ENCODE data around the gene PPP1R13B.
"Not testable (repeated sequence)": the region's sequence is repeated elsewhere in the genome, so short reads cannot be mapped to it uniquely, and the experiment has no call there.

PPP1R13B gene

DNA sequence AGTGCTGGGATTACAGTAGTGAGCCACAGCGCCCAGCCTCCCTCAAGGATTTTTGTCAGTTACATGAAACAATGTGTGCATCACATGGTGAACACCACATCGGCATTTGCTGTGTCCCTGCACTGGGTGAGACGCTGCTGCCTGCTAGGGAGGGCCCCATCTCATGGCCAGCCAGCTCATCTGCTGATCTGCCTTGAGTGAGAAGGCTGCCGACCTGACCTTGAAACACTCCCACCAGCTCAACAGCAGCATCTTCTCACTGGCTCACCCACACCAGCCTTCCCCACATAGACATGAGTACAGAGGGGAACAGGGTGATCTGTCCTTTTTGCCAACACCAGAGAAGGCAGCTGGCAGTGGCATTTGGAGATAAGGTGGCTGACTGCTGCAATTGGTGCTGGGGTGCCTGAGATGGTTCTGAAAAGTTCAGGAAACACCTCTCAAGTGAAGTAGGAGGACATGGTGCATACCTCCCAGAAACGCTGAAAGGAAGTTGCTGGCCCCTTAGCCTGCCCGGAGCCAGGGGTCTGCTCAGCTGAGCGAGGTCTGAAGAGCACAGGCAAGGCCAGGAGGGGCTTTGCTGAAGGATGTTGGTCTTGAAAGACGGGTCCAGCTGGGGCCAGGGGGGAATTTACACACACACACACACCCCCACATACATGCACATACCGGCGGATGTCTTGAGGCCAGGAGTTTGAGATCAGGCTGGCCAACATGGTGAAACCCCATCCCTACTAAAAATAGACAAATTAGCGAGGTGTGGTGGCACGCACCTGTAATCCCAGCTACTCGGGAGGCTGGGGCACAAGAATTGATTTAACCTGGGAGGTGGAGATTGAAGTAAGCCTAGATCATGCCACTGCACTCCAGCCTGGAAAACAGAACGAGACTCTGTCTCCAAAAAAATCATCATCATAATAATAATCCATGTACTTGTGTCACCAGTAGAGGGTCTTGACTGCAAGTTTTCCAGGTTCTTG is 14.3 kb upstream of the PPP1R13B start:
- DNase-seq (ENCODE audit: low read depth) = no peak

DNA sequence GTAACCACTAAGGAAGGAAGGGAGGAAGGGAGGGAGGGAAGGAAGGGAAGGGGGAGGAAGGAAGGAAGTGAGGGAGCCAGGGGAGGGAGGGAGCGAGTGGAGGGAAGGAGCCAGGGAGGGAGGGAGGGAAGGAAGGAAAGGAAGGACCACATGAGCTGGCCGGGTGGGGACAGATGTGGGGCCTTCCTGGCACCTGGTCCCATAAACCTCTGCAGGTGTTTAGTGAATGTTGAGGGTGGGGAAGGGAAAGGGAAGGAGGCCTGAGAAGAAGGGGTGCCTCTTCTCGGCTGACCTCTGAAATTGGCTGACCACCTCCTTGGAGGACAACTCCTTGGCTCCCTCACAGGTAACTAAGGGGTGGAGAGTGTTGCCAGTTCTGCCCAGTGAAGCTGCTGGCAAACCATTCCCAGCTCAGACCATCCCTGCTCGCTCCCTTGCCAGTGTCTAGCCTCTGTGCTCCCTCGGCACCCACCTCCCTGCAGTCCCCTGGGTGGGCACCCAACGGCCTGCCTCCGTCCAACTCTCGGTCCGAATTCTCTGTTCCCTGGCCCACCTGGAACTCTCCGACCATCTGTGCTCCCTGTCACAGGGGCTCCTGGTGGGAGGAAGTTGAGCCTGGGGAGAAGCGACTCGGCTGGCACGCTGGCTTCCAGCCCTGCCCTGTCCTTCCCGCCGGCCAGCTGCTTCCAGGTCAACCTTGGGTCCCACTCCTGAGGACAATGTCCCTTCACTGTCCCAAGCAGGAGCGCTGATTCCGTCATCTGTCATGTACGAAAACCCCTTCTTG is 12.2 kb upstream of the PPP1R13B start:
- no peak for DNase-seq (ENCODE audit: low read depth)

DNA sequence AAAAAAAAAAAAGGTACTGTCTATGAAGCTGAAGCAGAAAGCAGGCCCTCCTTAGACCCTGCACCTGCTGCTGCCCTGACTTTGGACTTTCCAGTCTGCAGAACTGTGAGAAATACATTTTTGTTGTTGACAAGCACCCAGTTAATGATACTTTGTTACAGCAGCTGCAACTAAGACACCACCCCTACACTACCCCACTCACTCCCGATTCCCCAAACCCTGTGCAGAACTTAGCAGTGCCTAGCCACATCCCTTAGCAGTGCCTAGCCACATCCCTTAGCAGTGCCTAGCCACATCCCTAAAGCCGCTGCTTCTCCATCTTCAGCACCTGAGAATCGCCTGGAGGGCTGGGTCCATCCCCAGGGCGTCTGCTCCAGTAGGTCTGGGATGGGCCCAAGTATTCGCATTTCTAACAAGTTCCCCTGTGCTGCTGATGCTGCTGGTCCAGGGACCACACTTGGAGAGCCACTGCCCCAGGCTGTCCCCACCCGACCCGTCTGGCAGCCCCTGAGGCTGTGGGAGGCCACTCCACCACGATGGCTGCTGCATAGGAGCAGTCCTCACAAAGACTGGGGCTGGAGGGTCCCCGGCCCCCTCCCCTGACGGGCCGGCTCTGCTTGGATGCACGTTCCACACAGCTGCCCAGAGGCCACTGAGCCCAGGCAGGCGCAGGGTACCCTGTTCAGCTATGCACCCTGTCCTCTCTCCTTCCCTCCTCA is 10.8 kb upstream of the PPP1R13B start:
- DNase-seq (ENCODE audit: low read depth) = no peak

DNA sequence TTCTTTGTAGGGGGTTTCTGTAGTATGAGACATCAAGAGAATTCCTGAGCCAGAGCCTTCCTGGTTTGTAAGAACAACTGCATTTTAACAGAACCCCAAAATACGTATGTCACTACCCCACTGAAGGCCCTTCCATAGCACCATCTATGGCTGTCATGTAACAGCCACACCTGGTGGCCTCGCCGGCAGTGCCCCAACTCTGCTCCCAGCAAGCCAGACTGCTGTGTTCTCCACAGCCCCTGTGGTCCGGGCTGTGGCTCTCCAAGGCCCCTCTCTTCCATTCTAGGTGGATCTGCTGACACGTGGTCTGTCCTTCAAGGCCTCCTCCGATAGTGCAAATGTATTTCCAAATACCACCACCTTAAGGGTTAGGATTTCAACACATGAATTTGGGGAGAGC is 9.9 kb upstream of the PPP1R13B start:
- no peak for DNase-seq (ENCODE audit: low read depth)

DNA sequence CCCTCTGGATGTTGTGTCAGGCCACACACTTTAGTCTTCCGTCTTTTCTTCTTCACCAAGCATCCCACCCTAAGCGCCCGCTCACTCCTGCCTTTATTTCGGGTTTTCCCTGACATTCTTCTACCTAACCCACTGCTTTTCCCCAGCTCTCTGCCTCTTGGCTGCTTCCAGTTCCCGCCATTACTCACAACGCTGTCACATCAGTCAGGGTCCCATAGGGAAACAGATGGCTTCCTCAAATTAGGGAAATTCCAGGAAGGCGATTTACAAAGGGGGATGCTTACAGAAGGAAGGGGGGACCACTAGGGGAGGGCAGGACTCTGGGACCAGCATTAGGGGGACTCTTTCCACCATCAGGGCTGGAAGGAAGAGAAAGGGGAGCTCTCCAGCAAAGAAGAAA is 9.2 kb upstream of the PPP1R13B start:
- no peak for DNase-seq (ENCODE audit: low read depth)

DNA sequence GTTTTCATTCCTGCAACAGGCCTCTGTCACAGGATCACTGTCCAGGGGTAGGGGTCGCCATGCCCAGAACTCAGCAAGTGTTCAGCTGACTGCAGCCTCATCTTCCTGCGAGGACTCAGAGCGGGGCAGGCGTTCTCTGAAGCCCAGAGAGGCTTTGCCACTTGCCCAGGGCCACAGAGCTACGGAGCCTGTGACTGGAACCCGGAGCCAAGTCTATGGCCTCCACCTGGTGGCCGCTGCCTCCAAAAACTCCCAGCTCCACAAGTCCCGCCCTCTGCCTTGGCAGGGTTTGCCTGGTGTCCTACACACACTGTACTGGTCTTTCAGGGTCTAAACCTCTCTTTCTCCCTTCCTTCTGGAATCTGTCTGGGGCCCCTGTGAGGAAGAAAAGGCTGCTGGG is 8.7 kb upstream of the PPP1R13B start:
- no peak for DNase-seq (ENCODE audit: low read depth)

DNA sequence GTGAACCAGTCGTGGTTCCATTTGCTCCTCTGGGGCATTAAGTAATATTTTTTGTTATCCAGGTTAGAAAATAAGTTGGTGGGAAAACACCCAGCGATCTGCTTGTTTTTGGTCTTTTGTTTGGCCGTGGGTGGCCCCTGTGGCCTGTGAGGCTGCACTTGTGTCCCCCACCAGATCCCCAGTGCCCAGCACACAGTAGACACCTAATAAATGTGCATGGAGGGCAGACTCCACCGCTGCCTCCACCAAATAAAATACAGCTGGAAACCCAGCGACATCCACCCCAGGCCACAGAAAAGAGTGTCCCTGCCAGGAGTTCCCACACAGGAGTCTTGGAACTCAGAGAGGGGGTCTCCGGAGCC is 8.3 kb upstream of the PPP1R13B start:
- no peak for DNase-seq (ENCODE audit: low read depth)

DNA sequence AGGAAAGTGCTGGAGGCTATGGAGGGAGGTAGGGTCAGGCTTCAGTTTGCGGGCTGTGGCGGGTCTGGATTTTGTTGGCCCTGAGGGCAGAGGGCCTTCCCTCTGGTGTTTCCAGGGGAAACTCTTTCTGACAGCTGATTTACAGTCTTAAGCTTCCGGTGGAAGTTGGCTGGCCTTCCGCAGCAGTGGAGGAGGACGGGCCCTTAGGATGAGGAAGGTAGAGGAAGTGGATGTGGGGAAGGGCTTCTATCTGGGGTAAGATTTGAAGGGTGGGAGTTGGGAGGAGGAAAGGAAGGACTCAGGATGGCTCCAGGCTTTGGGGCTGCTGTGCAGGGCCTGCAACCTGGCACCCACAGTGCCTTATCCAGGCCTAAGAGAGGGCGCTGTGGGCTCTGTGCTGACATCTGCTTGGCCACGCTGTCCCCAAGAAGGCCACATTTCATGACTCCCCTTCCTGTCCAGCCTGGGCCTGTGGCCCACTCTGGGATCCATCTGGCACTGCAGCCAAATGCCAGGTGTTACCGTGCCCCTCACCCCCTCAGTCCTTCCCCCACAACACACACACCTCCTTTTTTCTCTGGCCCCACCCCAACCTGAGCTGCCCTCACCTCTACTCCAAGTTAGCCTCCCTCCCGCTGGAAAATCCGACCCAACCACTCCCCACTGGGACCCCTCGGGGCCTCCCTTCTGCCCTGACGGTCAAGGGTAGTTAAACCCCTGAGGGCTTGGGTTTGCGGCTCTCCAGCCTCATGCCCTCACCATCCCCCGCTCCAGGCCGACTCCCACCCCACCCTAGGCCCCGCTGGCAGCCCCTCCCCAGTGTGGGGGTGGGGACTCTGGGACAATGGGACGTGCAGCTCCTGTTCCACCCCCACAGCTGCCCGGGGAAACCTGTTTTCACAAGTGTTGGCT is 7.7 kb upstream of the PPP1R13B start:
- no peak for DNase-seq (ENCODE audit: low read depth)

DNA sequence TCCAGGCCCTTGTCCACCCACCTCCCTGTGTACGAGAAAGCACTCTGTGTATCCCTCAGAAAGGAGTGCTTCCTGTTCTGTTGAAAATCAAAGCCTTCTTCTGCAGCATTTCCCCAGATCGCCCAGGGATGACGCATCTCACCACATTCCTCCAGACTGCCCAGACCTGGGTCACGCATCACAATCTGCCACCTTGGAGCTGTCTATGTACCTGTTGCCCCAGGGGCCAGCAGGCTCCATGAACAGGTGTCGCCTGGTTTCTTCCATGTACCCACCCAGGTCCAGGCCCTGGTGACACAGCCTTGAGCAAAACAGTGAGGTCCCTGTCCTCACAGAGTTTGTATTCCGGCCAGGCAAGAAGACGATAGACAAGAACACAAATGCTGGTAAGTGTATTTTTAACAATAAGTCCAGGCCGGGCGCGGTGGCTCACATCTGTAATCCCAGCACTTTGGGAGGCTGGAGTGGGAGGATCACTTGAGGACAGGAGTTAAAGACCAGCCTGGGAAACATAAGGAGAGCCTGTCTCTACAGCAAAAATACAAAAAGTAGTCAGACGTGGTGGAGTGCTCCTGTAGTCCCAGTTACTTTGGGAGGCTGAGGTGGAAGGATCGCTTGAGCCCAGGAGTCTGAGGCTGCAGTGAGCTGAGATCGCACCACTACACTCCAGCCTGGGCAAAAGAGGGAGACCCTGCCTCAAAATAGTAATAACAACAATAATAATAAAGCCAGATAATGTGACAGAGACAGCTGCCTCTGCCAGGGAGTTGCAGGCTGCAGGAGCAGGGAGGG is 6.8 kb upstream of the PPP1R13B start:
- DNase-seq (ENCODE audit: low read depth) = no peak

DNA sequence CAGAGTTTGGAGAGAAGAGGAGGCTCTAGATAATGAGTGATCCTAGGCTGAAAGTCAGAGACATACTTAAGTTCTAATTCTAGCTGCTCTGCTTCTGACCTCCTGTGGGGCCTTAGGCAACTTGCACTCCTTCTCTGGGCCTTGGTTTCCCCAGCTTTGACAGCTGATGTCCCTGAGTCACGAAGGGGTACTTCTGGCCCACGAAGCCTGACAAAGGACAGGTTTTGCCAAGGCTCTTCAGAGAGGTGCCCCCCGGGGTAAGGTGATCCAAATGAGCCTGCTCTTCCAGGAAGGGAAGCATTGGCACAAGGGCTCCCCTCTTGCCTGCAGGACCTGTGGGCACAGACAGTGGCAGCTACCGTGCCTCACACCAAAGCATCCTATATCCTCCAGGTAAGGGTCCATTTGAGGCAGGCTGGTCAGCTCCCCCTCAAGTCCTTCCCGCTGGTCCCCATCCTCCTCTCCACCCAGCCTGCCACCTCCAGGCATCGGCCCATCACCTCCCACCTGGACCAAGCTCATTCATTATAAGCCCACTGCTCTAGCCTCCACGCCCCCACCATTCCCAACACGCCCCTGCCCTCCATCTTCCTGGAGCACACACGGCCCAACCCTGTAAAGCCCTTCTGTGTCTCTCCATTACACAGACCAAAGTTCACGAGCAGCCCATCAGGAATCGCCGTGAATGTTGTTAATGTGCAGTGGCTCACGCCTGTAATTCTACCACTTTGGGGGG is 1.9 kb upstream of the PPP1R13B start:
- no peak for DNase-seq (ENCODE audit: low read depth)

DNA sequence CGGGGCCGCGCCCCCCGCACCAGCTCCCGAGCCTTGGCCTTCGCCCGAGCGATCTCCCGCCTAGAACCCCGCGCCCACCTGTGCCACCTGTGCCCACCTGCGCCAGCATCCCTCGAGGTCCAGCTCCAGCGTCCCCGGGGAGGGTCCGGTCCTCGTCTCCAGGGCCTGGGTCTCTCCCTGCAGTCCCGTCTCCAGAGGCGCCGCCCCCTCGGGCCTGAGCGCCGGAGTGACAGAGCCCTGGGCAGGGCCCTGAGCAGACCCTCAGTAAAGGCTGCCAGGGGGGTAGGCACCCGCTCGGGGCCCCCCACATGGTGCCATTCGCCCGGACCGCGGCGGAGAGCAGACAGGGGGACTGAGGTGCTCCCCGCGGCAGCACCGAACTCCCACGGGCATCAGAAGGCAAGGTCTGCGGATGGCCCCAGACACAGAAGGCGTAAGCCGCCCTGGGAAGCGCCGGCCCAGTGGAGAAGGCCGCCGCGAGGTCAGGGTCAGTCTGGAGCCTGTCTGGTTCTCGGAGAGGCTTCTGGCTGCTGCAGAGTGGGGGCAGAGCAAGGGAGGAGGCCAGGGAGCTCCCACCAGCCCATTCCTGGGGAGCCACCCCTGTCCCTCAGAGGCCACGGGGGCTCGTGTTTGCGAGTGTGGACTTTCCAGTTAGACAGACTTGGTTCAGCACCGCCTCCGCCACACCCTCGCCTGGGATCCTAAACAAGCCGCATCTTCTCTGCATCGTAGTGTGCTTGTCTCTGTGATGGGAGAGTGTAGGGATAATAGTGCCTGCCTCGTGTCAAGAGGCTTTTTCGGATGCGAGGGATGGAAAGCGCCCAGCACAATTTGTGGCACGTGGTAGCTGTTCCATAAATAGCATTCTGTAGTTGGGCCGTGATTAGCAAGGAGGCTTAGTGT is 1.1 kb upstream of the PPP1R13B start:
- DNase-seq (ENCODE audit: low read depth) = peak; percentile 24

DNA sequence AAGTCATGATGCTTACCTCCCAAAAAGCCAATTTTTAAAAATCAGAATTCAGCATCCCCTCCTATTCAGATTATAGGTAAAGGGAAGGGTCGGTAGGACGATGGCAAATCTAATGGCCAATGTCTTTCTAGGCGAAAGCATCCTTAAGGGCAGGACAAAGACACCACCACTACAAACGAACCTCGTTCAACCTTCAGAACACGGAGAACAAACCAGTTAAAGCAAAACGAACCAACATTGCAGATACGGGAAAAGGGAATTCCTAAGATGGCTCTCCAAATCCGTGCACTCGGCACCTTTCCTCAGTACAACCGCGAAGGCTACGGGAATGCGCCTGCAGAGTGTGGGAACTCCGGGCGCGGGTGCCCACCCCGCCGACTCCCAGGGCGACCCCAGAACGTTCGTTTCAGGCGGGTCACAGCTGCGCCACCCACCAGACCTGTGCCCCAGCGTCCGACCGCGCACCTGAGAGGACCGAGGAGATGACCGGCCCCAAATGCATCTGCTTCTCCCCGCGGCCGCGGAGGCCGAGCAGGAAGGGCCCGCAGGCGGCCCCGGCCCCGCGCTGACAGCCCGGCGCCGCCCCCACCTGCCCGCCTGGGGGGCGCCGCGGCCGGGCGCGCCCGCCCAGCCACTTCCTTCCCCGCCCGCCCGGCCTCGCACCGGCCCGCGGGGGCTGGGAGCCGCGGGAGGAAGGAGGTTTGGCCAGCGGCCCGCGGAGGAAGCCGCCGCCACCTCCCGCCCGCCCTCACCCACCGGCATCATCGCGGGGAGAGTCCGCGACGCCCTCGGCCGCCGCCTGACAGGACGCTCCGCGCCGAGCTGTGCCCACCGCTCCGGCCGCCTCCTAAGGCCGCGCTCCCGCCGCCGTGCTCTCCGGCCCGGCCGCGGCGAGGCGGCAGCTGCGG is 578 bp downstream of the PPP1R13B start:
- peak; percentile 54 for DNase-seq (ENCODE audit: low read depth)

DNA sequence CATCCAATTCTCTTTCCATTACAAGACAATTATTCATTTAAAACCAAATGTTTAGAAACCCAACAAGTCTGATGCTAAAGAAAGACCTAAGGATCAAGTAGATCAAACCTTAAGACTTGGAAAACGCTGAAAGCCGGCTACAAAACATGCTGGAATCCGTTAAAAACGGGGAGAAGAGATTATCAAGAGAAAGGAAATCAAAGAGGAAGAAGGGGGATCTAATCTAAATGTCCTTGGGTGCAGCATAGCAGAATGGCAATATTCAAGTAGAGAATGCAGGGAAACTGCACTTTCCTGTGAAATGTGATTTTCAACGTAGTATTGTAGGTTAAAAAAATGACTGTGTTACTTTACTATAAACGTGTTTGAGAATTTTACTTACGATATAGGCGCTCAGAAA is 1.3 kb downstream of the PPP1R13B start:
- no peak for DNase-seq (ENCODE audit: low read depth)

DNA sequence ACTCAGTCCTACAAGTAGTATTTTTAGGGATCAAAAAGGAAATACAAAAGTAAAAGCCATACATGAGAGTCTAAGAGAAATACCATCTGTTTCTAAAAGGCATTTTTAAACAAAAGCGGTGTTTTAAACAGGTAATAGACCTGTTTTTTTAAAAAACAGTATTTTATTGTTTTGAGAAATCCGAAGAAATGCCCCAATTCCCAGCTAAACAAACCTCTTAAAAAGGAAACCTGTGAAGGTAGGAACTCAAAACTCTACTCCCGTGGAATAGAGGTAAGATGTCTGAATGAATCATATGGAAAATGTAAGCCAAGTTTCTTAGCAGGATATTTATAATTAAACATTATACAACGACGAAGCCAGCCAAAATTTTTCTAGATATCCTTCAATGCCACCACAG is 2.0 kb downstream of the PPP1R13B start:
- no peak for DNase-seq (ENCODE audit: low read depth)

DNA sequence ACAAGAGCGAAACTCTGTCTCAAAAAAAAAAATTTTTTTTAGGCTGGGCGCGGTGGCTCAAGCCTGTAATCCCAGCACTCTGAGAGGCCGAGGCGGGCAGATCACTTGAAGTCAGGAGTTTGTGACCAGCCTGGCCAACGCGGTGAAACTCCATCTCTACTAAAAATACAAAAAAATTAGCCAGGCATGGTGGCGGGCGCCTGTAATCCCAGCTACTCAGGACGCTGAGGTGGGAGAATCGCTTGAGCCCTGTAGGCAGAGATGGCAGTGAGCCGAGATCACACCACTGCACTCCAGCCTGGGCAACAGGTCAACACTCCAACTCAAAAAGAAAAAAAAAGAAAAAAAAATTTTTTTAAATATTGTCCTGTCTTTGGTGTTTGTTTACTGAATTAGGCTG is 6.1 kb downstream of the PPP1R13B start:
- DNase-seq (ENCODE audit: low read depth) = not testable (repeated sequence)

DNA sequence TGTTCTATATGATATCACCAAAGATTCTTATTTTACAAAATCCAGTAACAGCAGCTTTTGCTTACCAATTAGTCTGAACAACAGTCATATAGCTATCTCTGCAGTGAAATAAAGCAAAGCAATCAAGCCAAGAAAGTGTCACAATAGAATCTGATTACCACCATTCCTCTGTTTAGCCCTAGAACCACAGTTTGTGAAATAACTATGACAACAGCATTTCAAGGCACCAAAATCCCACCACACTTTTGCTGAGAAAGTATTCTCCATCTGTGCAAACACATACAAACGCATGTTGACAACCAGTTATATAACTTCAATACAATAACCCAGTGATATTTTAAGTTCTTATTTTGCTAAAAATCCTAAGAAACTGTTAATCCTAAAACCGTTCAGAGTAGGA is 7.4 kb downstream of the PPP1R13B start:
- no peak for DNase-seq (ENCODE audit: low read depth)

DNA sequence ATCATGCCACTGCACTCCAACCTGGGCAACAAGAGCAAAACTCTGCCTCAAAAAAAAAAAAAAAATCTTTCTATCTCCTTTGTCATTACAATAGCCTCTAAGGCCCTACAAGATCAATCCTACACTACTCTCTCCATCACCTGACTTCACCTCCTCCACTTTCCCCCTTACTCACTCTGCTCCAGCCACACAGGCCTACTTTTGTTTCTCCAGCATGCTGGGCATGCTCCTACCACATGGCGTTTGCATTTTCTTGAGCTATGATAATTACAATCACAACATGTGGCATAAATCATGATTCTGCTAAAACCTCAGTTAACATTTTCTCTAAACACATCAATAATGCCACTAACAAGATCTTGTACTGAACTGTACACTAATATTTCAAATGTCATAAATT is 7.8 kb downstream of the PPP1R13B start:
- DNase-seq (ENCODE audit: low read depth) = no peak

DNA sequence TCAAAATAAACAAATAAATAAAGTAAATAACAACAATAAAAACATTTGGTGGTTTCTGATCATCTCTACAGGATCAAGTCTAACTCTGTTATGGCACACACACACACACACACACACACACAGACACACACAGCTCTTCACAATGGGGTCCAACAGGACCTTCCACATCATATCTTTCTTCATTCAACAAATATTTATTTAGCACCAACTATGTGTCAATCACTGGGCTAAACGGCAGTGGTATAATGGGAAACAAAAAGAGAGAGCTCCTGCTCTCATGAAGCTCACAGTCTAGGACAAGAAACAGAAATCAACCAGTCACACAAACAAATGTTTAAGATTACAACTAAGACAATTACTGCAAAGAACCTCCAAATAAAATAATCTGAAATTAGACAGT is 9.3 kb downstream of the PPP1R13B start:
- DNase-seq (ENCODE audit: low read depth) = no peak
